Smooth muscle cell of the brain vasculature (primary cell): Measurements from ENCODE around the gene SPATS2L.

ENCODE experiments used
- DNase-seq: peaks from one replicate; pipeline ENCODE4 v3.0.0-alpha.2; 2012; ENCODE audit warnings: low read depth, low spot score

Gene SPATS2L

GRCh38 chr2:200377355-200378336, 71.2 kb downstream of the SPATS2L start:
- DNase-seq, result no peak

GRCh38 chr2:200378652-200379290, 72.3 kb downstream of the SPATS2L start:
- DNase-seq, result no peak

- DNase-seq, result no peak
These were observed 73.1 kb downstream of the SPATS2L start for GRCh38 chr2:200379481-200380090.

GRCh38 chr2:200380091-200380561, 73.6 kb downstream of the SPATS2L start:
- no peak for DNase-seq

GRCh38 chr2:200380833-200381542, 74.5 kb downstream of the SPATS2L start:
- DNase-seq, result no peak

- no peak for DNase-seq
These were observed 76.4 kb downstream of the SPATS2L start for GRCh38 chr2:200382874-200383273.

- DNase-seq, result no peak
These were observed 77.1 kb downstream of the SPATS2L start for GRCh38 chr2:200383380-200384110.

- DNase-seq, result no peak
These were observed 78.7 kb downstream of the SPATS2L start for GRCh38 chr2:200385063-200385635.

GRCh38 chr2:200393191-200393590, 86.7 kb downstream of the SPATS2L start:
- DNase-seq, result no peak

- DNase-seq, result no peak
These were observed 87.6 kb downstream of the SPATS2L start for GRCh38 chr2:200394045-200394444.

GRCh38 chr2:200396781-200397242, 90.3 kb downstream of the SPATS2L start:
- DNase-seq, result no peak

- no peak for DNase-seq
These were observed 91.3 kb downstream of the SPATS2L start for GRCh38 chr2:200397785-200398184.

GRCh38 chr2:200399046-200399445, 92.6 kb downstream of the SPATS2L start:
- DNase-seq, result no peak

- no peak for DNase-seq
These were observed 93.1 kb downstream of the SPATS2L start for GRCh38 chr2:200399636-200400035.

GRCh38 chr2:200403814-200404213, 97.3 kb downstream of the SPATS2L start:
- DNase-seq, result no peak

- no peak for DNase-seq
These were observed 98.1 kb downstream of the SPATS2L start for GRCh38 chr2:200404615-200405014.

- DNase-seq, result no peak
These were observed 99.3 kb downstream of the SPATS2L start for GRCh38 chr2:200405599-200406298.

- no peak for DNase-seq
These were observed 99.9 kb downstream of the SPATS2L start for GRCh38 chr2:200406379-200406778.

GRCh38 chr2:200408428-200409316, 102.2 kb downstream of the SPATS2L start:
- peak; percentile 52 for DNase-seq
